HepG2 (cell line): ENCODE results near the gene TEX14. TPM values are rescaled to one million over a fixed set of nuclear protein-coding genes. Genes with fewer than 3 reads are reported as not detected.

Experiments used
- ADNP ChIP-seq: sonication (generic); formaldehyde crosslinking; IDR thresholded peaks from 2 replicates; pipeline ENCODE4 v1.4.0; 2020; ENCODE audit warnings: missing genetic modification reagents
- ARNT ChIP-seq: fragments of 450-650 bp; IDR thresholded peaks from 2 replicates; pipeline ENCODE4 v1.6.1; 2017
- ATM ChIP-seq: fragments of 450-650 bp; IDR thresholded peaks from 2 replicates; pipeline ENCODE4 v1.7.1; 2017; ENCODE audit warnings: mild to moderate bottlenecking, borderline replicate concordance
- BORCS8-MEF2B ChIP-seq: sonication (generic); formaldehyde crosslinking; IDR thresholded peaks from 2 replicates; pipeline ENCODE4 v1.8.0; 2022; ENCODE audit warnings: mild to moderate bottlenecking, missing genetic modification reagents
- CCDC6 ChIP-seq: sonication (generic); formaldehyde crosslinking; IDR thresholded peaks from 2 replicates; pipeline ENCODE4 v1.8.1; 2022; ENCODE audit warnings: mild to moderate bottlenecking, missing genetic modification reagents, moderate library complexity
- EEA1 ChIP-seq: sonication (generic); formaldehyde crosslinking; IDR thresholded peaks from 2 replicates; pipeline ENCODE4 v1.5.1; 2020; ENCODE audit warnings: mild to moderate bottlenecking, missing genetic modification reagents, borderline replicate concordance
- EED ChIP-seq: sonication (generic); formaldehyde crosslinking; IDR thresholded peaks from 2 replicates; pipeline ENCODE4 v1.5.0; 2020; ENCODE audit warnings: mild to moderate bottlenecking, missing genetic modification reagents
- HCFC1 ChIP-seq: fragments of 150-350 bp; IDR thresholded peaks from 2 replicates; pipeline ENCODE4 v1.6.1; 2014; ENCODE audit warnings: low read depth, low read length
- HMGXB3 ChIP-seq: sonication (generic); formaldehyde crosslinking; IDR thresholded peaks from 2 replicates; pipeline ENCODE4 v1.4.0; 2020; ENCODE audit warnings: missing genetic modification reagents, borderline replicate concordance
- HNF4A ChIP-seq: sonication (generic); formaldehyde crosslinking; IDR thresholded peaks from 2 replicates; pipeline ENCODE4 v1.4.0; 2020; ENCODE audit warnings: missing genetic modification reagents
- MED1 ChIP-seq: sonication (generic); formaldehyde crosslinking; IDR thresholded peaks from 2 replicates; pipeline ENCODE4 v1.4.0; 2020; ENCODE audit warnings: missing genetic modification reagents
- NFRKB ChIP-seq: fragments of 450-650 bp; IDR thresholded peaks from 2 replicates; pipeline ENCODE4 v1.6.1; 2017
- PHB2 ChIP-seq: fragments of 450-650 bp; IDR thresholded peaks from 2 replicates; pipeline ENCODE4 v1.6.1; 2018; ENCODE audit not compliant: partially characterized antibody
- RXRA ChIP-seq: sonication (generic); formaldehyde crosslinking; IDR thresholded peaks from 2 replicates; pipeline ENCODE4 v1.5.1; 2020; ENCODE audit warnings: missing genetic modification reagents
- SIX1 ChIP-seq: sonication (generic); formaldehyde crosslinking; IDR thresholded peaks from 2 replicates; pipeline ENCODE4 v1.4.0; 2020; ENCODE audit warnings: missing genetic modification reagents, borderline replicate concordance
- ZBTB20 ChIP-seq: sonication (generic); formaldehyde crosslinking; IDR thresholded peaks from 2 replicates; pipeline ENCODE4 v1.8.1; 2023; ENCODE audit warnings: missing genetic modification reagents, low read depth, mild to moderate bottlenecking, borderline replicate concordance
- ZC3H13 ChIP-seq: sonication (generic); formaldehyde crosslinking; IDR thresholded peaks from 2 replicates; pipeline ENCODE4 v1.8.1; 2023; ENCODE audit warnings: mild to moderate bottlenecking, missing genetic modification reagents, moderate library complexity
- ZNF24 ChIP-seq: fragments of 450-650 bp; IDR thresholded peaks from 2 replicates; pipeline ENCODE4 v1.6.1; 2017; ENCODE audit warnings: antibody characterized with exemption, mild to moderate bottlenecking
- ZNF296 ChIP-seq: sonication (generic); formaldehyde crosslinking; conservative IDR thresholded peaks from 2 replicates; pipeline ENCODE4 v1.5.0; 2020; ENCODE audit warnings: mild to moderate bottlenecking, missing genetic modification reagents
- ZNF382 ChIP-seq: sonication (generic); formaldehyde crosslinking; IDR thresholded peaks from 2 replicates; pipeline ENCODE4 v1.5.0; 2020; ENCODE audit warnings: missing genetic modification reagents, mild to moderate bottlenecking, borderline replicate concordance
- ZNF446 ChIP-seq: sonication (generic); formaldehyde crosslinking; IDR thresholded peaks from 2 replicates; pipeline ENCODE4 v1.5.0; 2020; ENCODE audit warnings: mild to moderate bottlenecking, missing genetic modification reagents
- ZNF615 ChIP-seq: sonication (generic); formaldehyde crosslinking; IDR thresholded peaks from 2 replicates; pipeline ENCODE4 v1.5.0; 2020; ENCODE audit warnings: mild to moderate bottlenecking, missing genetic modification reagents, borderline replicate concordance
- ZSCAN21 ChIP-seq: sonication (generic); formaldehyde crosslinking; IDR thresholded peaks from 2 replicates; pipeline ENCODE4 v1.8.0; 2022; ENCODE audit warnings: mild to moderate bottlenecking, missing genetic modification reagents, moderate library complexity, borderline replicate concordance
- polyA plus RNA-seq, 8 experiments: library from polyadenylated mRNA; depleted of rRNA in 3 of 8; stranded (reverse) in 7 of 8; unstranded in 1 of 8; fragments of >200 nt; fragmentation: Illumina TruSeq in 4 of 8; extraction: Trizol in 4 of 8; gene quantifications; 2 replicates each; pipeline versions ENCODE4 v1.2.1 to v1.2.3, GENCODE V29; 2011 to 2016; ENCODE audit warnings: low read depth in 4 of 8, missing spikeins in 1 of 8, mixed read lengths in 1 of 8; ENCODE audit not compliant: insufficient read depth in 1 of 8
- total RNA-seq, 5 experiments: library from RNA; depleted of rRNA; stranded (reverse); fragments of >200 nt; fragmentation: Illumina TruSeq; extraction: Trizol; gene quantifications; 2 replicates each; pipeline ENCODE4 v1.2.3, GENCODE V29; 2016; ENCODE audit warnings: low read depth in 1 of 5
- TF ChIP-seq, protein P1 (sequence below): sonication (generic); formaldehyde crosslinking; IDR thresholded peaks from 2 replicates; pipeline ENCODE4 v1.4.0; 2020; ENCODE audit warnings: missing genetic modification reagents, low read depth, mild to moderate bottlenecking, borderline replicate concordance
- TF ChIP-seq, protein P2 (sequence below): sonication (generic); formaldehyde crosslinking; IDR thresholded peaks from 2 replicates; pipeline ENCODE4 v1.4.0; 2020; ENCODE audit warnings: missing genetic modification reagents, borderline replicate concordance

TEX14 gene
- total and polyA plus RNA-seq, 2 of the 13 experiments (the other 11 are each of a cell fraction or from before 2014, with no cell fraction given) = 0.04 to 0.07 TPM

DNA sequence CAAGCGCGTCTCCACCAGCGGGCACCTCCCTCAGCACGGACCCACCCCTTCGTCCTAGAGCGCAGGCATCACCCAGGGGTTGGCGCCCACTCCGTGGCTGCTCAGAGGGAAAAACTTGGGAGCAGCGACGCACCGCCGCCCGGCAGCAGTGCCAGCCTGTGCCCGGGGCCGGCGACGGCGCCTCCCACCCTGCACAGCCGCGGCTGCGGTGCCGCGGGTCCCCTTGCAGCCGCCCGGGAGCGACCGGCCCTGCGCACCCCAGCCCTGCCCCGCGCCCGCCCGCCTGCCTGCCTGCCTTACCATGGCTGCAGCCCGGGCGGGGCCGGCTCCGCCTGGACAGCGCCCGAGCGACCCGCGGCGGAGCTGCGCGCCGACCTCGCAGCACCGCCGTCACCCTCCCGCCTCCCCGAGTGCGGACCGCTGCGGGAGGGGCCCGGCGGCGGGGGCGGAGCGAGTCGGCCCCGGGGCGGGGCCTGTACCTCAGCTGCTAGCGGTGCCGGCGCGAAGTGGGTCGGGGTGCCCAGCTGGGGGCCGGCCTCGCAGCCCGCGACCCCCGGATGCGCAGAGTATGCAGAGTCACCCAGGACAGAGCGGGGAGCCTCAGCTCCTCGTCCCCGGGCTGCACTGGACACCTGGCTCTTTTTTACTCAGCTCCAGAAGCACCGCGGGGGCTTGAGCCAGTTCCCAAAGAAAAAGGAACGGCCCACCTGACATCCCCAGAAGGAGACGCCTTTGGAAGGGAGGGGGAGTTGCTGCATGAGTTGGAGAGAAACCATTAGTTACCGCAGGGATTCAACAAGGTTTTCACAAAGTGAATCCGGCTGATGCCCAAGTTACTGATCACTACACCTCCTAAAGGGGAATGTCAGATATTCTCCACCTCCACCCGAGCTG is 159.9 kb downstream of the TEX14 start (continued):
- TF ChIP-seq HMGXB3 (CRISPR knock-in tag) = no peak
- no peak for TF ChIP-seq HCFC1
- TF ChIP-seq ZC3H13 (CRISPR knock-in tag) = no peak
- no peak for TF ChIP-seq NFRKB
- no peak for TF ChIP-seq ZNF24
- TF ChIP-seq ZNF382 (CRISPR knock-in tag) = no peak
- no peak for TF ChIP-seq CCDC6 (CRISPR knock-in tag)
- TF ChIP-seq ZNF446 (CRISPR knock-in tag) = no peak
- no peak for TF ChIP-seq BORCS8-MEF2B (CRISPR knock-in tag)
- TF ChIP-seq ATM = no peak
- TF ChIP-seq, protein P1, sequence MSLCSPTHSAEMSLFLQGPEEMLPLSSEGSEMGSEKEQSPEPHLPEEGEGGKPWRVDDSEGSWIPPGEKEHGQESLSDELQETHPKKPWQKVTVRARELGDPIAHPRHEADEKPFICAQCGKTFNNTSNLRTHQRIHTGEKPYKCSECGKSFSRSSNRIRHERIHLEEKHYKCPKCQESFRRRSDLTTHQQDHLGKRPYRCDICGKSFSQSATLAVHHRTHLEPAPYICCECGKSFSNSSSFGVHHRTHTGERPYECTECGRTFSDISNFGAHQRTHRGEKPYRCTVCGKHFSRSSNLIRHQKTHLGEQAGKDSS (CRISPR knock-in tag) = no peak
- no peak for TF ChIP-seq ARNT
- TF ChIP-seq ZBTB20 = no peak
- no peak for TF ChIP-seq PHB2
- TF ChIP-seq ZSCAN21 = peak; percentile 55; the same call in 1 of the 2 replicates
- no peak for TF ChIP-seq SIX1 (CRISPR knock-in tag)
- TF ChIP-seq EED (CRISPR knock-in tag) = 0 out of 2 replicates have a peak, but pooled peaks have one; percentile 34
- no peak for TF ChIP-seq ZNF615 (CRISPR knock-in tag)
- TF ChIP-seq MED1 (CRISPR knock-in tag) = no peak
- no peak for TF ChIP-seq ZNF296 (CRISPR knock-in tag)
- TF ChIP-seq HNF4A (CRISPR knock-in tag) = no peak
- TF ChIP-seq ADNP = no peak
- TF ChIP-seq, protein P2, sequence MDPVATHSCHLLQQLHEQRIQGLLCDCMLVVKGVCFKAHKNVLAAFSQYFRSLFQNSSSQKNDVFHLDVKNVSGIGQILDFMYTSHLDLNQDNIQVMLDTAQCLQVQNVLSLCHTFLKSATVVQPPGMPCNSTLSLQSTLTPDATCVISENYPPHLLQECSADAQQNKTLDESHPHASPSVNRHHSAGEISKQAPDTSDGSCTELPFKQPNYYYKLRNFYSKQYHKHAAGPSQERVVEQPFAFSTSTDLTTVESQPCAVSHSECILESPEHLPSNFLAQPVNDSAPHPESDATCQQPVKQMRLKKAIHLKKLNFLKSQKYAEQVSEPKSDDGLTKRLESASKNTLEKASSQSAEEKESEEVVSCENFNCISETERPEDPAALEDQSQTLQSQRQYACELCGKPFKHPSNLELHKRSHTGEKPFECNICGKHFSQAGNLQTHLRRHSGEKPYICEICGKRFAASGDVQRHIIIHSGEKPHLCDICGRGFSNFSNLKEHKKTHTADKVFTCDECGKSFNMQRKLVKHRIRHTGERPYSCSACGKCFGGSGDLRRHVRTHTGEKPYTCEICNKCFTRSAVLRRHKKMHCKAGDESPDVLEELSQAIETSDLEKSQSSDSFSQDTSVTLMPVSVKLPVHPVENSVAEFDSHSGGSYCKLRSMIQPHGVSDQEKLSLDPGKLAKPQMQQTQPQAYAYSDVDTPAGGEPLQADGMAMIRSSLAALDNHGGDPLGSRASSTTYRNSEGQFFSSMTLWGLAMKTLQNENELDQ (CRISPR knock-in tag) = no peak
- no peak for TF ChIP-seq EEA1 (CRISPR knock-in tag)
- TF ChIP-seq RXRA (CRISPR knock-in tag) = no peak
